K562 (cell line): ENCODE results near the gene MMRN2. TPM values are rescaled to one million over a fixed set of nuclear protein-coding genes. Genes with fewer than 3 reads are reported as not detected.
A peak's percentile ranks its signal among the peaks of the same experiment; 100 is the strongest.

Source experiments
- ATAC-seq: fragments of 200-7000 bp; cut with Tn5 transposase; 3 replicates; pipeline ENCODE4 v1.9.1; 2020; ENCODE audit warnings: moderate library complexity
- BruUV-seq: library from RNA; stranded (reverse); fragments of 400-500 nt; replicated peaks from 2 replicates; lab custom pipeline; 2021; lab: Mats Ljungman, UMichigan
- CTCF ChIA-PET: fragments of 300-600 bp; formaldehyde crosslinking; extraction: SDS; loops from one replicate; lab custom pipeline; 2021; ENCODE audit warnings: low intra/inter-chr PET ratio; lab: Yijun Ruan, JAX
- POLR2A ChIA-PET: fragments of 300-600, 350-650 bp; sonication (Branson Sonifier 250); formaldehyde crosslinking; extraction: SDS; loops from one replicate; lab custom pipeline; 2021; ENCODE audit warnings: antibody characterized with exemption, inconsistent platforms; lab: Yijun Ruan, JAX
- DNase-seq, 4 experiments: peaks; one replicate each; pipeline versions ENCODE4 v3.0.0 to v3.0.0-alpha.2; 2011 to 2018; ENCODE audit warnings: low spot score in 3 of 4, mixed read lengths in 3 of 4; ENCODE audit errors: extremely low read depth in 1 of 4
- FAIRE-seq: peaks from 2 replicates; lab custom pipeline; 2011; peaks lifted over from hg19 to GRCh38; lab: Jason Lieb, UNC
- H2AFZ ChIP-seq: 2 replicates; pipeline ENCODE4 v1.6.0; 2011; ENCODE audit warnings: low read depth, low read length, control low read depth, inconsistent platforms
- H3K27ac ChIP-seq: fragments of 200-600 bp; 3 replicates; pipeline ENCODE4 v1.8.0; 2011; ENCODE audit warnings: low read depth, mild to moderate bottlenecking, control low read depth, inconsistent platforms, low read length, moderate library complexity, mixed read lengths; ENCODE audit errors: extremely low read depth
- H3K27me3 ChIP-seq, 2 experiments: fragments of 300-600 bp in 1 of 2; 2 replicates in 1 of 2; 3 replicates in 1 of 2; pipeline versions ENCODE4 v1.6.0 to v1.8.0; 2011; ENCODE audit warnings: inconsistent platforms in 2 of 2, low read length in 2 of 2, mild to moderate bottlenecking in 1 of 2, mixed read lengths in 1 of 2, moderate library complexity in 1 of 2; ENCODE audit not compliant: control insufficient read depth in 2 of 2, insufficient read depth in 2 of 2
- H3K36me3 ChIP-seq: fragments of 300-600 bp; 3 replicates; pipeline ENCODE4 v1.8.0; 2011; ENCODE audit warnings: mild to moderate bottlenecking, low read length, inconsistent platforms; ENCODE audit not compliant: control insufficient read depth, insufficient read depth
- H3K4me1 ChIP-seq, 2 experiments: fragments of 200-600 bp in 1 of 2; replicated peaks in 1 of 2; 2 replicates in 1 of 2; 3 replicates in 1 of 2; pipeline versions ENCODE4 v1.5.1 to v1.8.0; 2011; ENCODE audit warnings: inconsistent platforms in 2 of 2, low read length in 2 of 2, mild to moderate bottlenecking in 1 of 2, mixed read lengths in 1 of 2, moderate library complexity in 1 of 2; ENCODE audit not compliant: control insufficient read depth in 2 of 2, insufficient read depth in 2 of 2
- H3K4me2 ChIP-seq: 2 replicates; pipeline ENCODE4 v1.6.1; 2011; ENCODE audit warnings: low read length, control low read depth, inconsistent platforms, mixed read lengths; ENCODE audit not compliant: insufficient read depth
- H3K4me3 ChIP-seq: fragments of 200-600 bp; sonication (generic), shearing (Covaris generic); 2 replicates; pipeline ENCODE4 v1.5.1; 2016; ENCODE audit warnings: control low read depth, inconsistent platforms
- H3K79me2 ChIP-seq: fragments of 200-600 bp; 3 replicates; pipeline ENCODE4 v1.8.0; 2011; ENCODE audit warnings: low read length, inconsistent platforms; ENCODE audit not compliant: control insufficient read depth, insufficient read depth
- H3K9ac ChIP-seq, 2 experiments: 2 replicates each; pipeline versions ENCODE4 v1.6.0 to v1.6.1; 2011; ENCODE audit warnings: low read depth in 2 of 2, low read length in 2 of 2, control low read depth in 1 of 2, inconsistent platforms in 1 of 2, mild to moderate bottlenecking in 1 of 2, mixed read lengths in 1 of 2; ENCODE audit not compliant: insufficient read depth in 1 of 2
- H3K9me1 ChIP-seq: one replicate; pipeline ENCODE4 v1.6.0; 2011; ENCODE audit warnings: inconsistent platforms, mild to moderate bottlenecking, low read length, moderate library complexity; ENCODE audit not compliant: control insufficient read depth, insufficient read depth
- H3K9me3 ChIP-seq: replicated peaks from 2 replicates; pipeline ENCODE4 v1.5.1; 2011; ENCODE audit warnings: low read depth, low read length, inconsistent platforms; ENCODE audit not compliant: control insufficient read depth, insufficient read depth
- H4K20me1 ChIP-seq: replicated peaks from 2 replicates; pipeline ENCODE4 v1.6.1; 2011; ENCODE audit warnings: low read length, inconsistent platforms, mixed read lengths; ENCODE audit not compliant: control insufficient read depth, insufficient read depth
- AFF1 ChIP-seq, 2 experiments: fragments of 450-650 bp; IDR thresholded peaks; 2 replicates each; pipeline ENCODE4 v1.6.1; 2018; ENCODE audit warnings: mild to moderate bottlenecking in 2 of 2, low read depth in 1 of 2; ENCODE audit not compliant: partially characterized antibody in 2 of 2
- ELF1 ChIP-seq: fragments of 200-800 bp; sonication (Bioruptor generic); IDR thresholded peaks from 2 replicates; pipeline ENCODE4 v1.6.1; 2016; ENCODE audit warnings: missing genetic modification characterization, missing compliant biosample characterization
- IRF1 ChIP-seq: sonication (generic); formaldehyde crosslinking; IDR thresholded peaks from 2 replicates; pipeline ENCODE4 v1.8.0; 2022; ENCODE audit warnings: missing genetic modification reagents, mild to moderate bottlenecking, borderline replicate concordance
- MTA1 ChIP-seq: fragments of 450-650 bp; IDR thresholded peaks from 2 replicates; pipeline ENCODE4 v1.6.1; 2017; ENCODE audit warnings: borderline replicate concordance
- POLR2AphosphoS2 ChIP-seq: IDR thresholded peaks from 2 replicates; pipeline ENCODE4 v1.6.1; 2012; ENCODE audit warnings: low read length, improper control_type of control experiment
- RFX7 ChIP-seq: fragments of 250-450 bp; sonication (Bioruptor Pico); IDR thresholded peaks from 2 replicates; pipeline ENCODE4 v1.5.1; 2021; ENCODE audit warnings: mild to moderate bottlenecking
- SMARCB1 ChIP-seq: IDR thresholded peaks from 2 replicates; pipeline ENCODE4 v1.6.1; 2011; ENCODE audit warnings: improper control_type of control experiment, low read depth; ENCODE audit not compliant: insufficient read length
- SRF ChIP-seq, 2 experiments: fragments of 250-450, 450-650 bp in 1 of 2; sonication (Bioruptor Pico) in 1 of 2; sonication (generic) in 1 of 2; formaldehyde crosslinking; IDR thresholded peaks; 2 replicates each; pipeline versions ENCODE4 v1.5.0 to v1.5.1; 2020 to 2022; ENCODE audit warnings: mild to moderate bottlenecking in 1 of 2, missing genetic modification reagents in 1 of 2
- ZBTB34 ChIP-seq: fragments of 250-450 bp; sonication (Bioruptor Pico); IDR thresholded peaks from 2 replicates; pipeline ENCODE4 v1.8.0; 2021; ENCODE audit warnings: mild to moderate bottlenecking, moderate library complexity
- ZNF121 ChIP-seq: sonication (generic); formaldehyde crosslinking; conservative IDR thresholded peaks from 2 replicates; pipeline ENCODE4 v1.8.0; 2022; ENCODE audit warnings: missing genetic modification reagents
- ZNF449 ChIP-seq: fragments of 250-450 bp; sonication (Bioruptor Pico); IDR thresholded peaks from 2 replicates; pipeline ENCODE4 v1.8.0; 2022; ENCODE audit warnings: moderate library complexity, mild to moderate bottlenecking, inconsistent platforms
- WGBS: fragments of 100-300 bp; shearing (Covaris generic); methylation state at CpG from one replicate; pipeline ENCODE4 v1.1.6; 2016; ENCODE audit warnings: low coverage, mixed read lengths; ENCODE audit not compliant: insufficient coverage; ENCODE audit errors: missing lambda C conversion rate; 5-methylcytosine and 5-hydroxymethylcytosine counted together
- in situ Hi-C: fragments of 300-500 bp; cut with MboI; formaldehyde crosslinking; loops from 4 replicates; pipeline ENCODE4 v1.15.0; 2018; ENCODE audit warnings: inconsistent platforms, mixed read lengths
- intact Hi-C: fragments of 100-400 bp; cut with micrococcal nuclease; formaldehyde crosslinking; loops from 2 replicates; pipeline ENCODE4 v1.14.2; 2022
- polyA plus RNA-seq, 8 experiments: library from polyadenylated mRNA; depleted of rRNA in 4 of 8; stranded (reverse) in 5 of 8; unstranded in 3 of 8; fragments of >200 nt; fragmentation: Nextera tagmentation in 2 of 8; fragmentation: Illumina TruSeq in 1 of 8; extraction: Ambion mirVana in 2 of 8; extraction: Trizol in 1 of 8; gene quantifications; 2 replicates each; pipeline versions ENCODE4 v1.2.1 to v1.2.3, GENCODE V29; 2011 to 2014; ENCODE audit warnings: inconsistent platforms in 1 of 8, missing spikeins in 1 of 8
- total RNA-seq, 7 experiments: library from RNA; depleted of rRNA in 6 of 7; stranded (reverse); fragments of >200 nt in 6 of 7; fragmentation: Illumina TruSeq in 2 of 7; extraction: Trizol in 2 of 7; gene quantifications; 2 replicates each; pipeline versions ENCODE4 v1.2.1 to v1.2.3, GENCODE V29; 2011 to 2021; ENCODE audit warnings: low replicate concordance in 1 of 7

The MMRN2 gene
- total and polyA plus RNA-seq, 9 of the 15 experiments (the other 6 are each of a cell fraction or from before 2014, with no cell fraction given) = 0.07 to 2.0 (median 1.2) TPM

- Histone ChIP-seq H3K9me3 (no peaks in the 10 kb centered on the region), H3K4me2 (no peak within 1 kb of the TSS), H3K4me3 (no peak within 1 kb of the TSS), H3K9me1 (no peaks in the 10 kb centered on the region), H3K36me3 (no peaks in the 10 kb centered on the region), H3K4me1 (peaks cover 9 to 28% of the 10 kb centered on the region in 2 experiments; a peak in 4 of 5 replicates), H3K79me2 (no peaks in the 10 kb centered on the region), H2AFZ (no peak within 1 kb of the TSS), H3K27me3 (no peaks in the 10 kb centered on the region), H3K27ac (no peak within 1 kb of the TSS), H3K9ac (peak within 1 kb of the TSS in 1 of 2 experiments; percentile 52; a peak in 1 of 4 replicates), H4K20me1 (no peaks in the 10 kb centered on the region)
- in situ Hi-C loops = no loop called here
- BruUV-seq = no TSS peak
- TF ChIP-seq ELF1 (tag) (no peak), IRF1 (CRISPR knock-in tag) (no peak), ZBTB34 (CRISPR knock-in tag) (no peak), ZNF121 (CRISPR knock-in tag) (no peak), SRF (CRISPR knock-in tag; IDR thresholded peaks at IDR 0.05) (no peak), ZNF449 (no peak), POLR2AphosphoS2 (no peak), AFF1 (IDR thresholded peaks at IDR 0.05; ENCODE audit: low read depth in 1 of 2, partially characterized antibody in 2 of 2) (no peak), SMARCB1 (no peak), MTA1 (no peak), RFX7 (CRISPR knock-in tag) (no peak)
- ChIA-PET POLR2A (interaction anchor here (0.6 to 2.0 kb wide), 2 partner anchors 12 to 106 kb away, joined by 3 to 4 read pairs; no protein-coding TSS in a partner anchor), CTCF (no interaction called here)
- intact Hi-C loops = no loop called here
- FAIRE-seq = no peak
- ATAC-seq = no peak
- DNase-seq = no peak
- 72% methylated on average over 13 of the region's 59 CpGs for WGBS
Measured at GRCh38 chr10:86968271-86968993, 11.0 kb upstream of the MMRN2 start, which contains the start of gene ADIRF. Gene ADIRF (plus strand): TSS chr10:86968482. CDS start chr10:86968545, 63 bp downstream.
